Muscle of arm (tissue), 12 donors: Measurements from ENCODE around the gene STAT1. TPM values are rescaled to one million over a fixed set of nuclear protein-coding genes. Genes with fewer than 3 reads are reported as not detected.
"Not testable (repeated sequence)": the region's sequence is repeated elsewhere in the genome, so short reads cannot be mapped to it uniquely, and the experiment has no call there.

Source experiments
- DNase-seq: peaks from one replicate; pipeline ENCODE4 v3.0.0-alpha.2; 2013
- polyA plus RNA-seq, 12 donors: library from polyadenylated mRNA; unstranded; fragments of 120-200 nt; gene quantifications; one replicate each; pipeline ENCODE4 v1.2.1, GENCODE V29; 2013; ENCODE audit not compliant: insufficient read length in 12 of 12

STAT1 gene
- polyA plus RNA-seq, 12 donors: 30.2 to 60.0 (median 37.7) TPM; not detected in 1

- no peak for DNase-seq
Measured at GRCh38 chr2:191009541-191010374, 4.2 kb downstream of the STAT1 start.

GRCh38 chr2:191008286-191008685 lies 5.7 kb downstream of the STAT1 start:
- DNase-seq: no peak

GRCh38 chr2:191006997-191007783 lies 6.8 kb downstream of the STAT1 start:
- no peak for DNase-seq

GRCh38 chr2:191006297-191006696 lies 7.7 kb downstream of the STAT1 start:
- no peak for DNase-seq

GRCh38 chr2:191003405-191004309 lies 10.3 kb downstream of the STAT1 start:
- DNase-seq: no peak

GRCh38 chr2:191001624-191002023 lies 12.3 kb downstream of the STAT1 start:
- no peak for DNase-seq

- no peak for DNase-seq
Measured at GRCh38 chr2:191001032-191001431, 12.9 kb downstream of the STAT1 start.

GRCh38 chr2:190999949-191000665 lies 13.9 kb downstream of the STAT1 start:
- no peak for DNase-seq

GRCh38 chr2:190999058-190999457 lies 14.9 kb downstream of the STAT1 start:
- DNase-seq: no peak

- DNase-seq: no peak
Measured at GRCh38 chr2:190997526-190998113, 16.4 kb downstream of the STAT1 start.

GRCh38 chr2:190996947-190997346 lies 17.0 kb downstream of the STAT1 start:
- DNase-seq: no peak

GRCh38 chr2:190996338-190996946 lies 17.5 kb downstream of the STAT1 start:
- DNase-seq: no peak

- not testable (repeated sequence) for DNase-seq
Measured at GRCh38 chr2:190995315-190995714, 18.7 kb downstream of the STAT1 start.

- DNase-seq: no peak
Measured at GRCh38 chr2:190994148-190994547, 19.8 kb downstream of the STAT1 start.

GRCh38 chr2:190993292-190993643 lies 20.7 kb downstream of the STAT1 start:
- DNase-seq: no peak

- DNase-seq: no peak
Measured at GRCh38 chr2:190990132-190990531, 23.8 kb downstream of the STAT1 start.

GRCh38 chr2:190988910-190989309 lies 25.1 kb downstream of the STAT1 start:
- no peak for DNase-seq

GRCh38 chr2:190987938-190988337 lies 26.0 kb downstream of the STAT1 start:
- no peak for DNase-seq

- no peak for DNase-seq
Measured at GRCh38 chr2:190987116-190987515, 26.9 kb downstream of the STAT1 start.

GRCh38 chr2:190986221-190986953 lies 27.6 kb downstream of the STAT1 start:
- DNase-seq: no peak
